GM21576 (cell line): ENCODE measurements around the gene MEFV.
"Not testable (repeated sequence)": the region's sequence is repeated elsewhere in the genome, so short reads cannot be mapped to it uniquely, and the experiment has no call there.

Experiments
- ATAC-seq: cut with Tn5 transposase; IDR thresholded peaks from one replicate; pipeline ENCODE4 v1.9.1; 2021; ENCODE audit warnings: mild to moderate bottlenecking, moderate library complexity; ENCODE audit not compliant: unreplicated experiment

MEFV gene

GRCh38 chr16:3220839-3221238 is 35.6 kb downstream of the MEFV start:
- no peak for ATAC-seq

- ATAC-seq: no peak
These were observed 40.2 kb downstream of the MEFV start for GRCh38 chr16:3216263-3216640.

- no peak for ATAC-seq
These were observed 40.7 kb downstream of the MEFV start for GRCh38 chr16:3215601-3216262.

- ATAC-seq: no peak
These were observed 41.4 kb downstream of the MEFV start for GRCh38 chr16:3214904-3215600.

- no peak for ATAC-seq
These were observed 43.9 kb downstream of the MEFV start for GRCh38 chr16:3212567-3212966.

- no peak for ATAC-seq
These were observed 44.4 kb downstream of the MEFV start for GRCh38 chr16:3212006-3212405.

GRCh38 chr16:3207086-3207953 is 49.1 kb downstream of the MEFV start:
- no peak for ATAC-seq

GRCh38 chr16:3205939-3206338 is 50.5 kb downstream of the MEFV start:
- ATAC-seq: not testable (repeated sequence)

GRCh38 chr16:3202903-3203539 is 53.4 kb downstream of the MEFV start:
- no peak for ATAC-seq

- no peak for ATAC-seq
These were observed 57.9 kb downstream of the MEFV start for GRCh38 chr16:3198334-3199072.

GRCh38 chr16:3197694-3198333 is 58.6 kb downstream of the MEFV start:
- not testable (repeated sequence) for ATAC-seq

- no peak for ATAC-seq
These were observed 60.5 kb downstream of the MEFV start for GRCh38 chr16:3195975-3196374.

- ATAC-seq: no peak
These were observed 61.6 kb downstream of the MEFV start for GRCh38 chr16:3194792-3195191.

GRCh38 chr16:3193221-3194212 is 62.9 kb downstream of the MEFV start:
- no peak for ATAC-seq

- ATAC-seq: no peak
These were observed 63.9 kb downstream of the MEFV start for GRCh38 chr16:3192476-3193019.
